AG04450 (cell line): Measurements from ENCODE around the gene CRADD. TPM values are rescaled to one million over a fixed set of nuclear protein-coding genes. Genes with fewer than 3 reads are reported as not detected.
A peak's percentile ranks its signal among the peaks of the same experiment; 100 is the strongest.

Experiments
- CTCF ChIA-PET: fragments of 300-600, 350-600 bp; formaldehyde crosslinking; extraction: SDS; loops from one replicate; lab custom pipeline; 2022; ENCODE audit warnings: antibody characterized with exemption, inconsistent platforms; lab: Charles Lee
- POLR2A ChIA-PET: fragments of 350-600 bp; formaldehyde crosslinking; extraction: SDS; loops from one replicate; lab custom pipeline; 2021; ENCODE audit warnings: antibody characterized with exemption, inconsistent platforms; lab: Yijun Ruan, JAX
- DNase-seq: peaks from one replicate; pipeline ENCODE4 v3.0.0-alpha.2; 2011; ENCODE audit warnings: low read depth, low spot score
- H3K27ac ChIP-seq: one replicate; pipeline ENCODE4 v1.5.1; 2012; ENCODE audit warnings: low read depth, low read length, control low read depth
- H3K27me3 ChIP-seq: one replicate; pipeline ENCODE4 v1.6.0; 2012; ENCODE audit warnings: low read length; ENCODE audit not compliant: control insufficient read depth, insufficient read depth
- H3K4me3 ChIP-seq: 2 replicates; pipeline ENCODE4 v1.5.1; 2011; ENCODE audit warnings: mild to moderate bottlenecking, low read depth, low read length, control low read depth
- H3K9me3 ChIP-seq: 2 replicates; pipeline ENCODE4 v1.5.1; 2012; ENCODE audit warnings: low read length; ENCODE audit not compliant: control insufficient read depth, insufficient read depth
- CTCF ChIP-seq: IDR thresholded peaks from 2 replicates; pipeline ENCODE4 v1.5.1; 2011; ENCODE audit warnings: low read depth, low read length, control low read depth, inconsistent platforms
- polyA plus RNA-seq: library from polyadenylated mRNA; depleted of rRNA; stranded (reverse); fragments of >200 nt; gene quantifications from 2 replicates; pipeline ENCODE4 v1.2.3, GENCODE V29; 2011

CRADD gene
- polyA plus RNA-seq, 1 experiment: 8.8 TPM

GRCh38 chr12:93894391-93895088 is 217.4 kb downstream of the CRADD start:
- H3K27ac ChIP-seq: peak overlapping the region; percentile 21
- no peak for DNase-seq
- no peak overlapping the region for H3K4me3 ChIP-seq
- no peak for TF ChIP-seq CTCF
- ChIA-PET CTCF (interaction anchor here (0.9 to 2.0 kb wide), 4 partner anchors 128 to 208 kb away, joined by 3 to 11 read pairs (median 6); no protein-coding TSS in a partner anchor), POLR2A (no interaction called here)
- no peaks in the 10 kb centered on the region for H3K27me3 ChIP-seq
- no peaks in the 10 kb centered on the region for H3K9me3 ChIP-seq

- Histone ChIP-seq H3K9me3 (no peaks in the 10 kb centered on the region), H3K4me3 (no peak overlapping the region), H3K27ac (peak overlapping the region; percentile 21), H3K27me3 (no peaks in the 10 kb centered on the region)
- DNase-seq: no peak
- TF ChIP-seq CTCF: peak; percentile 34; the same call in 1 of the 2 replicates
- CTCF ChIA-PET: interaction anchor here (0.8 to 2.0 kb wide), 3 partner anchors 128 to 180 kb away, joined by 3 to 9 read pairs (median 5); no protein-coding TSS in a partner anchor
- POLR2A ChIA-PET: interaction anchor here (0.6 kb wide), 1 partner anchor 83 kb away, joined by 4 read pairs; no protein-coding TSS in a partner anchor
Measured at GRCh38 chr12:93895089-93895445, 217.9 kb downstream of the CRADD start.

- no peak for DNase-seq
- ChIA-PET CTCF (interaction anchor here (0.7 to 2.0 kb wide), 2 partner anchors 10 to 179 kb away, joined by 3 to 9 read pairs; no protein-coding TSS in a partner anchor), POLR2A (no interaction called here)
Measured at GRCh38 chr12:93896427-93896826, 219.3 kb downstream of the CRADD start.

GRCh38 chr12:93896952-93897351 is 219.8 kb downstream of the CRADD start:
- Histone ChIP-seq H3K27me3 (no peaks in the 10 kb centered on the region), H3K4me3 (no peak overlapping the region), H3K9me3 (no peaks in the 10 kb centered on the region), H3K27ac (no peak overlapping the region)
- no peak for DNase-seq
- ChIA-PET POLR2A (no interaction called here), CTCF (no interaction called here)
- no peak for TF ChIP-seq CTCF

More at GRCh38 chr12:93896427-93896826, 219.3 kb downstream of the CRADD start:
- TF ChIP-seq CTCF: peak; percentile 31
- H3K27me3 ChIP-seq: no peaks in the 10 kb centered on the region
- H3K4me3 ChIP-seq: no peak overlapping the region
- no peak overlapping the region for H3K27ac ChIP-seq
- H3K9me3 ChIP-seq: no peaks in the 10 kb centered on the region

GRCh38 chr12:93901739-93902138 is 224.6 kb downstream of the CRADD start:
- Histone ChIP-seq H3K9me3 (no peaks in the 10 kb centered on the region), H3K27me3 (no peaks in the 10 kb centered on the region), H3K4me3 (no peak overlapping the region), H3K27ac (no peak overlapping the region)
- no peak for DNase-seq
- no peak for TF ChIP-seq CTCF
- ChIA-PET POLR2A (no interaction called here), CTCF (no interaction called here)
